HCT116 (cell line): ENCODE results near the gene HNRNPA1. TPM values are rescaled to one million over a fixed set of nuclear protein-coding genes. Genes with fewer than 3 reads are reported as not detected.

Experiments
- ATAC-seq: fragments of 200-7000 bp; cut with Tn5 transposase; 2 replicates; pipeline ENCODE4 v1.9.1; 2020; ENCODE audit warnings: mild to moderate bottlenecking, moderate library complexity
- BruUV-seq: library from RNA; stranded (reverse); fragments of 400-500 nt; replicated peaks from 2 replicates; lab custom pipeline; 2021; lab: Mats Ljungman, UMichigan
- CTCF ChIA-PET: fragments of 300-600 bp; sonication (Branson Sonifier 250); formaldehyde crosslinking; loops from one replicate; lab custom pipeline; 2021; ENCODE audit warnings: antibody characterized with exemption; lab: Charles Lee
- POLR2A ChIA-PET: fragments of 300-600, 350-600 bp; sonication (Branson Sonifier 250); formaldehyde crosslinking; loops from one replicate; lab custom pipeline; 2021; ENCODE audit warnings: antibody characterized with exemption; lab: Charles Lee
- RAD21 ChIA-PET, 2 experiments: fragments of 300-600 bp; sonication (Branson Sonifier 250); formaldehyde crosslinking; loops; one replicate each; lab custom pipeline; 2023; ENCODE audit warnings: low total read pairs in 2 of 2; ENCODE audit not compliant: uncharacterized antibody in 2 of 2, unreplicated experiment in 2 of 2, low non-redundant PET in 1 of 2; lab: Charles Lee
- DNase-seq: peaks from one replicate; pipeline ENCODE4 v3.0.0-alpha.2; 2010; ENCODE audit warnings: low read depth, low spot score
- H2AFZ ChIP-seq: fragments of 200-600 bp; shearing (Covaris generic), sonication (generic); 2 replicates; pipeline ENCODE4 v1.6.1; 2017; ENCODE audit warnings: low read depth, mixed run types, mixed read lengths, antibody characterized with exemption, low read length; ENCODE audit not compliant: poor library complexity, severe bottlenecking
- H3K27ac ChIP-seq: 2 replicates; pipeline ENCODE4 v1.5.1; 2012; ENCODE audit warnings: low read depth, low read length
- H3K27me3 ChIP-seq: fragments of 200-600 bp; sonication (generic); 2 replicates; pipeline ENCODE4 v1.6.1; 2016; ENCODE audit warnings: mixed run types, low read length, mixed read lengths; ENCODE audit not compliant: insufficient read depth
- H3K36me3 ChIP-seq, 2 experiments: fragments of 200-500 bp in 1 of 2; fragments of 200-600 bp in 1 of 2; sonication (Bioruptor generic) in 1 of 2; sonication (generic) in 1 of 2; 2 replicates each; pipeline versions ENCODE4 v1.5.1 to v1.6.1; 2014 to 2016; ENCODE audit warnings: low read length in 2 of 2, inconsistent platforms in 1 of 2, mixed read lengths in 1 of 2, mixed run types in 1 of 2; ENCODE audit not compliant: insufficient read depth in 2 of 2, control insufficient read depth in 1 of 2
- H3K4me1 ChIP-seq, 2 experiments: fragments of 200-600 bp in 1 of 2; sonication (generic) in 1 of 2; 2 replicates each; pipeline versions ENCODE4 v1.5.1 to v1.6.1; 2012 to 2017; ENCODE audit warnings: low read length in 2 of 2, inconsistent platforms in 1 of 2, mild to moderate bottlenecking in 1 of 2, mixed read lengths in 1 of 2, mixed run types in 1 of 2, moderate library complexity in 1 of 2; ENCODE audit not compliant: insufficient read depth in 2 of 2, control insufficient read depth in 1 of 2
- H3K4me2 ChIP-seq: fragments of 200-600 bp; sonication (generic); 2 replicates; pipeline ENCODE4 v1.6.1; 2017; ENCODE audit warnings: mixed run types, low read length, mixed read lengths
- H3K4me3 ChIP-seq, 2 experiments: fragments of 200-600 bp in 1 of 2; sonication (generic) in 1 of 2; replicated peaks in 1 of 2; 2 replicates each; pipeline ENCODE4 v1.5.1; 2011 to 2016; ENCODE audit warnings: low read length in 2 of 2, control low read depth in 1 of 2, low read depth in 1 of 2, mild to moderate bottlenecking in 1 of 2, mixed read lengths in 1 of 2, mixed run types in 1 of 2
- H3K79me2 ChIP-seq: fragments of 200-600 bp; sonication (generic); 2 replicates; pipeline ENCODE4 v1.6.1; 2017; ENCODE audit warnings: mild to moderate bottlenecking, mixed run types, low read length, moderate library complexity, mixed read lengths; ENCODE audit not compliant: insufficient read depth
- H3K9ac ChIP-seq: fragments of 200-600 bp; sonication (generic); 2 replicates; pipeline ENCODE4 v1.6.1; 2016; ENCODE audit warnings: low read length, mixed read lengths
- H3K9me2 ChIP-seq: fragments of 200-600 bp; sonication (generic), shearing (Covaris generic); 2 replicates; pipeline ENCODE4 v1.6.1; 2017; ENCODE audit warnings: mixed run types, mild to moderate bottlenecking, moderate library complexity; ENCODE audit not compliant: insufficient read depth
- H3K9me3 ChIP-seq, 2 experiments: fragments of 200-500 bp in 1 of 2; fragments of 200-600 bp in 1 of 2; sonication (Bioruptor generic) in 1 of 2; sonication (generic) in 1 of 2; 2 replicates each; pipeline ENCODE4 v1.6.1; 2014 to 2017; ENCODE audit warnings: low read length in 2 of 2, mixed read lengths in 2 of 2, inconsistent platforms in 1 of 2, low read depth in 1 of 2, mild to moderate bottlenecking in 1 of 2, mixed run types in 1 of 2, moderate library complexity in 1 of 2; ENCODE audit not compliant: control insufficient read depth in 1 of 2, insufficient read depth in 1 of 2
- H4K20me1 ChIP-seq: fragments of 200-600 bp; sonication (generic), shearing (Covaris generic); 2 replicates; pipeline ENCODE4 v1.6.1; 2017; ENCODE audit warnings: mixed run types, mild to moderate bottlenecking, moderate library complexity; ENCODE audit not compliant: insufficient read depth
- ATF3 ChIP-seq: IDR thresholded peaks from 2 replicates; pipeline ENCODE4 v1.6.1; 2012
- CEBPB ChIP-seq: IDR thresholded peaks from 2 replicates; pipeline ENCODE4 v1.6.1; 2012; ENCODE audit warnings: low read depth
- CTCF ChIP-seq, 3 experiments: fragments of 200-600 bp in 1 of 3; sonication (generic) in 1 of 3; IDR thresholded peaks in 2 of 3; conservative IDR thresholded peaks in 1 of 3; 2 replicates each; pipeline ENCODE4 v1.5.1; 2012 to 2017; ENCODE audit warnings: low read depth in 2 of 3, low read length in 2 of 3, antibody characterized with exemption in 1 of 3, borderline replicate concordance in 1 of 3, control low read depth in 1 of 3, mild to moderate bottlenecking in 1 of 3, mixed read lengths in 1 of 3, mixed run types in 1 of 3, moderate library complexity in 1 of 3; ENCODE audit not compliant: insufficient read depth in 1 of 3
- ELF1 ChIP-seq: IDR thresholded peaks from 2 replicates; pipeline ENCODE4 v1.6.1; 2012; ENCODE audit warnings: low read depth, borderline replicate concordance
- EZH2 ChIP-seq: fragments of 200-600 bp; sonication (generic); IDR thresholded peaks from 2 replicates; pipeline ENCODE4 v1.6.1; 2017; ENCODE audit warnings: antibody characterized with exemption, mixed run types
- EZH2phosphoT487 ChIP-seq: fragments of 200-600 bp; IDR thresholded peaks from 2 replicates; pipeline ENCODE4 v1.6.1; 2018; ENCODE audit warnings: antibody characterized with exemption, borderline replicate concordance
- FOSL1 ChIP-seq: IDR thresholded peaks from 2 replicates; pipeline ENCODE4 v1.6.1; 2012; ENCODE audit warnings: low read depth
- JUND ChIP-seq: IDR thresholded peaks from 2 replicates; pipeline ENCODE4 v1.6.1; 2012
- MAX ChIP-seq: IDR thresholded peaks from 2 replicates; pipeline ENCODE4 v1.6.1; 2012
- POLR2AphosphoS5 ChIP-seq: IDR thresholded peaks from 2 replicates; pipeline ENCODE4 v1.6.1; 2011; ENCODE audit warnings: mild to moderate bottlenecking, low read depth, low read length, moderate library complexity
- RAD21 ChIP-seq: IDR thresholded peaks from 2 replicates; pipeline ENCODE4 v1.6.1; 2012; ENCODE audit warnings: low read depth, mild to moderate bottlenecking
- REST ChIP-seq: IDR thresholded peaks from 2 replicates; pipeline ENCODE4 v1.6.1; 2012; ENCODE audit warnings: low read depth
- SIN3A ChIP-seq: IDR thresholded peaks from 2 replicates; pipeline ENCODE4 v1.6.1; 2012; ENCODE audit warnings: low read depth
- SP1 ChIP-seq: IDR thresholded peaks from 2 replicates; pipeline ENCODE4 v1.6.1; 2012; ENCODE audit warnings: low read depth
- YY1 ChIP-seq: IDR thresholded peaks from 2 replicates; pipeline ENCODE4 v1.6.1; 2011; ENCODE audit warnings: low read length, low read depth, moderate library complexity, mild to moderate bottlenecking; ENCODE audit not compliant: insufficient replicate concordance; ENCODE audit errors: extremely low read depth
- ZBTB33 ChIP-seq: IDR thresholded peaks from 2 replicates; pipeline ENCODE4 v1.6.1; 2011; ENCODE audit warnings: mild to moderate bottlenecking, low read length, moderate library complexity; ENCODE audit not compliant: insufficient replicate concordance; ENCODE audit errors: extremely low read depth
- ZFX ChIP-seq: fragments of 450-650 bp; IDR thresholded peaks from 2 replicates; pipeline ENCODE4 v1.6.1; 2017
- intact Hi-C: fragments of 100-400 bp; cut with micrococcal nuclease; formaldehyde crosslinking; loops from 2 replicates; pipeline ENCODE4 v1.10.0; 2022
- total RNA-seq: library from RNA; stranded (reverse); gene quantifications from one replicate; pipeline ENCODE4 v1.2.1, GENCODE V29; 2021; ENCODE audit not compliant: unreplicated experiment

Gene HNRNPA1
- total RNA-seq, 1 experiment from 2014 or later, result 1,878 TPM

GRCh38 chr12:54311051-54311450 is 30.5 kb downstream of the HNRNPA1 start:
- H3K4me1 ChIP-seq, result peaks cover 18 to 20% of the 10 kb centered on the region in 2 experiments
- TF ChIP-seq SP1 (no peak), MAX (no peak), EZH2phosphoT487 (no peak), ELF1 (no peak), CEBPB (no peak), JUND (no peak), ATF3 (no peak), YY1 (no peak), REST (no peak), ZFX (no peak), RAD21 (no peak), POLR2AphosphoS5 (no peak), CTCF (IDR thresholded peaks at IDR 0.05 in 2 of 3, conservative IDR thresholded peaks at IDR 0.05 in 1 of 3; ENCODE audit: borderline replicate concordance in 1 of 3, insufficient read depth in 1 of 3, low read depth in 2 of 3, low read length in 2 of 3) (no peak), SIN3A (no peak), FOSL1 (no peak), EZH2 (no peak), ZBTB33 (no peak)
- TF ChIP-seq, all 23 proteins: peak for 0
- Histone ChIP-seq H3K36me3 (no peaks in the 10 kb centered on the region), H3K9me3 (no peaks in the 10 kb centered on the region), H3K9ac (no peak overlapping the region), H3K27me3 (no peaks in the 10 kb centered on the region), H2AFZ (no peak overlapping the region), H3K27ac (no peak overlapping the region), H3K9me2 (no peaks in the 10 kb centered on the region), H3K4me2 (peak overlapping the region; percentile 12; the same call in 1 of the 2 replicates), H3K79me2 (no peaks in the 10 kb centered on the region), H3K4me3 (no peak overlapping the region), H4K20me1 (no peaks in the 10 kb centered on the region)
- BruUV-seq, result no TSS peak
- ATAC-seq (peak; percentile 16; the same call in 1 of the 2 replicates), DNase-seq (no peak)
- CTCF ChIA-PET, result interaction anchor here (1.0 to 3.4 kb wide), 2 partner anchors 14 to 17 kb away, joined by 3 to 11 read pairs; partner anchors contain the start of gene COPZ1
- POLR2A ChIA-PET, result interaction anchor here (0.6 kb wide), 1 partner anchor 14 kb away, joined by 3 read pairs; the partner anchor contains the start of gene COPZ1
- intact Hi-C loops, result loop anchor here (2.0 kb wide), 1 partner anchor 14 kb away; the partner anchor contains the start of gene COPZ1
- RAD21 ChIA-PET, result no interaction called here
